Tibial nerve (tissue), 4 donors: ENCODE data around the gene UPB1.

Experiments used
- EP300 ChIP-seq, 2 donors: sonication (generic); formaldehyde crosslinking; IDR thresholded peaks; one replicate each; pipeline ENCODE4 v1.6.1; 2017; ENCODE audit warnings: antibody characterized with exemption in 2 of 2, mild to moderate bottlenecking in 1 of 2
- POLR2A ChIP-seq, 2 donors: fragments of 450-650 bp; IDR thresholded peaks; one replicate each; pipeline ENCODE4 v1.6.1; 2017; ENCODE audit warnings: antibody characterized with exemption in 2 of 2, mild to moderate bottlenecking in 2 of 2, moderate library complexity in 2 of 2
- TF ChIP-seq, protein P1 (sequence below), 5 experiments: fragments of 200-600 bp in 3 of 5; fragments of 450-650 bp in 2 of 5; sonication (generic) in 3 of 5; IDR thresholded peaks; one replicate each; pipeline ENCODE4 v1.5.1; 2016 to 2019; ENCODE audit warnings: antibody characterized with exemption in 5 of 5, mild to moderate bottlenecking in 3 of 5, moderate library complexity in 2 of 5

DNA sequence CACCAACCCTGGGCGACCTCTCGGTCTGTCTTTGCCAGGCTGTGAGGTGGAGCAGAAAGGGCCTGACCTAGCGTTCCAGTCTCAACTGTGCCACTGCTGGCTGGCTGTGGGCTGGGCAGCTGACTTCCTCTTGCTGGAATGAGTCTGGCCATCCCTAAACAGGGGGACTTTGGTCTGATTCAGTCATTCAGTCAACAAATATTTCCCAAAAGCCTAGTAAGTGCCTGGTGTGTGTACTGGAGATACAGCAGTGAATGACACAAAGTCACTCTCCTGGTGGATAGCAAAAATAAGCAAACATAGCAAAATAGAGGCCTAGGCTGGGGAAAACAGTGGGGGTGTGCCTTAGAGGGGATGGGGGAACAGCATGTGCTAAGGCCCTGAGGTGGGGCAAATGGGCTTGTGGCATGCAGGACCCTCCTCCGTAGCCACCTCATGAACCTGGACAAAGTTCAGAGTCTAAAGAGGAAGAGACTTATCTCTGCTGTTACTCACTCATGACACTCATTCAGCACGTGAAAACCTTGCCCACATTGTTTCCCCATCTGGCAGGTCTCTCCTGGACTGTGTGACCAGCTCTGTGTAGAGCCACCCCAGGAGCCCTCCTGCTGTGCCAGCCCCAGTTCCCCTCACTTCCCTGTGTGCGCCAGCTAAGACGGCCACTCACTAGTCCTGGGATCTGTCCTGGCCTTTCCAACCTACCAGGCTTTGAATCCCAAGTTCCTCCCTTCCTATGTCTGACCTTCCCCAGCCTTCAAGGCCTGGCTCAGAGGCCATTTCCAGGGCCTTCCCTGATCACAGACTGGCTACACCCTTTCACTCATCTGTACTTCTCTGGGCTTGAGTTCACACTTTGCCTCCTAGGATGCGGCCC, 55.1 kb downstream of the UPB1 start:
- TF ChIP-seq, protein P1, sequence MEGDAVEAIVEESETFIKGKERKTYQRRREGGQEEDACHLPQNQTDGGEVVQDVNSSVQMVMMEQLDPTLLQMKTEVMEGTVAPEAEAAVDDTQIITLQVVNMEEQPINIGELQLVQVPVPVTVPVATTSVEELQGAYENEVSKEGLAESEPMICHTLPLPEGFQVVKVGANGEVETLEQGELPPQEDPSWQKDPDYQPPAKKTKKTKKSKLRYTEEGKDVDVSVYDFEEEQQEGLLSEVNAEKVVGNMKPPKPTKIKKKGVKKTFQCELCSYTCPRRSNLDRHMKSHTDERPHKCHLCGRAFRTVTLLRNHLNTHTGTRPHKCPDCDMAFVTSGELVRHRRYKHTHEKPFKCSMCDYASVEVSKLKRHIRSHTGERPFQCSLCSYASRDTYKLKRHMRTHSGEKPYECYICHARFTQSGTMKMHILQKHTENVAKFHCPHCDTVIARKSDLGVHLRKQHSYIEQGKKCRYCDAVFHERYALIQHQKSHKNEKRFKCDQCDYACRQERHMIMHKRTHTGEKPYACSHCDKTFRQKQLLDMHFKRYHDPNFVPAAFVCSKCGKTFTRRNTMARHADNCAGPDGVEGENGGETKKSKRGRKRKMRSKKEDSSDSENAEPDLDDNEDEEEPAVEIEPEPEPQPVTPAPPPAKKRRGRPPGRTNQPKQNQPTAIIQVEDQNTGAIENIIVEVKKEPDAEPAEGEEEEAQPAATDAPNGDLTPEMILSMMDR (IDR thresholded peaks at IDR 0.05) = no peak
- TF ChIP-seq EP300 (IDR thresholded peaks at IDR 0.05) (no peak), POLR2A (IDR thresholded peaks at IDR 0.05) (no peak)
